IMR-90 (cell line): ENCODE data around the gene ZDBF2. TPM values are rescaled to one million over a fixed set of nuclear protein-coding genes. Genes with fewer than 3 reads are reported as not detected.

Experiments
- ATAC-seq: fragments of 200-7000 bp; cut with Tn5 transposase; 2 replicates; pipeline ENCODE4 v1.9.1; 2020; ENCODE audit warnings: low read depth, mild to moderate bottlenecking, moderate library complexity
- BruUV-seq: library from RNA; stranded (reverse); fragments of 400-500 nt; replicated peaks from 2 replicates; lab custom pipeline; 2021; lab: Mats Ljungman, UMichigan
- CTCF ChIA-PET: fragments of 300-600 bp; formaldehyde crosslinking; extraction: SDS; loops from one replicate; lab custom pipeline; 2021; ENCODE audit warnings: antibody characterized with exemption; lab: Yijun Ruan, JAX
- POLR2A ChIA-PET: fragments of 300-600 bp; sonication (Branson Sonifier 250); formaldehyde crosslinking; loops from one replicate; lab custom pipeline; 2022; ENCODE audit warnings: antibody characterized with exemption; ENCODE audit not compliant: unreplicated experiment; lab: Charles Lee
- DNase-seq: peaks from one replicate; pipeline ENCODE4 v3.0.0; 2013
- H2AFZ ChIP-seq: replicated peaks from 2 replicates; pipeline ENCODE3; 2013; ENCODE audit warnings: low read length, mild to moderate bottlenecking; ENCODE audit not compliant: poor library complexity
- H2AK5ac ChIP-seq: 2 replicates; pipeline ENCODE4 v1.6.1; 2013; ENCODE audit warnings: low read depth, low read length, inconsistent platforms
- H2AK9ac ChIP-seq: replicated peaks from 2 replicates; pipeline ENCODE3; 2013; ENCODE audit warnings: mild to moderate bottlenecking, low read depth, low read length, moderate library complexity; ENCODE audit not compliant: poor library complexity
- H2BK120ac ChIP-seq: 2 replicates; pipeline ENCODE4 v1.6.1; 2013; ENCODE audit warnings: low read depth, low read length, inconsistent platforms
- H2BK15ac ChIP-seq: 3 replicates; pipeline ENCODE4 v1.6.1; 2013; ENCODE audit warnings: low read depth, low read length, inconsistent platforms
- H2BK20ac ChIP-seq: 2 replicates; pipeline ENCODE4 v1.6.1; 2013; ENCODE audit warnings: low read depth, mild to moderate bottlenecking, inconsistent platforms, low read length, moderate library complexity
- H2BK5ac ChIP-seq: 2 replicates; pipeline ENCODE4 v1.6.1; 2013; ENCODE audit warnings: mild to moderate bottlenecking, low read depth, low read length, inconsistent platforms; ENCODE audit not compliant: poor library complexity, severe bottlenecking
- H3K14ac ChIP-seq: replicated peaks from 2 replicates; pipeline ENCODE4 v1.6.1; 2013; ENCODE audit warnings: low read depth, low read length, inconsistent platforms
- H3K18ac ChIP-seq: 2 replicates; pipeline ENCODE4 v1.6.1; 2013; ENCODE audit warnings: low read depth, low read length, control low read depth
- H3K23ac ChIP-seq: 2 replicates; pipeline ENCODE4 v1.6.1; 2013; ENCODE audit warnings: low read depth, low read length, inconsistent platforms
- H3K27ac ChIP-seq: 2 replicates; pipeline ENCODE4 v1.5.1; 2013; ENCODE audit warnings: mild to moderate bottlenecking, control low read depth, low read length; ENCODE audit not compliant: insufficient read depth
- H3K27me3 ChIP-seq: 2 replicates; pipeline ENCODE4 v1.6.1; 2013; ENCODE audit warnings: low read length; ENCODE audit not compliant: control insufficient read depth, insufficient read depth
- H3K36me3 ChIP-seq: 2 replicates; pipeline ENCODE4 v1.6.1; 2013; ENCODE audit warnings: low read length, mixed read lengths; ENCODE audit not compliant: control insufficient read depth, insufficient read depth
- H3K4ac ChIP-seq: 2 replicates; pipeline ENCODE4 v1.6.1; 2013; ENCODE audit warnings: low read depth, low read length, inconsistent platforms
- H3K4me1 ChIP-seq: 2 replicates; pipeline ENCODE4 v1.6.1; 2013; ENCODE audit warnings: low read length, mixed read lengths; ENCODE audit not compliant: control insufficient read depth, insufficient read depth
- H3K4me2 ChIP-seq: 2 replicates; pipeline ENCODE4 v1.6.1; 2013; ENCODE audit warnings: low read depth, mild to moderate bottlenecking, control low read depth, low read length, moderate library complexity
- H3K4me3 ChIP-seq: 2 replicates; pipeline ENCODE4 v1.5.1; 2013; ENCODE audit warnings: low read depth, mild to moderate bottlenecking, control low read depth, low read length, moderate library complexity; ENCODE audit not compliant: insufficient read depth
- H3K56ac ChIP-seq: 2 replicates; pipeline ENCODE4 v1.6.1; 2013; ENCODE audit warnings: low read length, inconsistent platforms; ENCODE audit not compliant: insufficient read depth; ENCODE audit errors: extremely low read depth
- H3K79me1 ChIP-seq, 2 experiments: 2 replicates each; pipeline ENCODE4 v1.6.1; 2013; ENCODE audit warnings: low read length in 2 of 2, inconsistent platforms in 1 of 2, low read depth in 1 of 2
- H3K9ac ChIP-seq: 2 replicates; pipeline ENCODE4 v1.6.1; 2013; ENCODE audit warnings: low read depth, low read length, control low read depth
- H3K9me1 ChIP-seq: 2 replicates; pipeline ENCODE4 v1.6.1; 2013; ENCODE audit warnings: low read length, inconsistent platforms; ENCODE audit not compliant: insufficient read depth
- H3K9me3 ChIP-seq: 2 replicates; pipeline ENCODE4 v1.6.1; 2013; ENCODE audit warnings: low read length; ENCODE audit not compliant: control insufficient read depth, insufficient read depth
- H4K20me1 ChIP-seq: 2 replicates; pipeline ENCODE4 v1.6.1; 2013; ENCODE audit warnings: low read length, inconsistent platforms; ENCODE audit not compliant: insufficient read depth
- H4K5ac ChIP-seq: 2 replicates; pipeline ENCODE4 v1.6.1; 2013; ENCODE audit warnings: mild to moderate bottlenecking, low read depth, low read length, control low read depth
- H4K8ac ChIP-seq, 2 experiments: 2 replicates each; pipeline ENCODE4 v1.6.1; 2013; ENCODE audit warnings: low read depth in 2 of 2, low read length in 2 of 2, control low read depth in 1 of 2, inconsistent platforms in 1 of 2
- H4K91ac ChIP-seq: 2 replicates; pipeline ENCODE4 v1.6.1; 2013; ENCODE audit warnings: low read depth, low read length, inconsistent platforms; ENCODE audit not compliant: insufficient read depth
- BHLHE40 ChIP-seq: fragments of 150-350 bp; IDR thresholded peaks from 2 replicates; pipeline ENCODE4 v1.6.1; 2016; ENCODE audit warnings: mild to moderate bottlenecking, low read depth, low read length
- CEBPB ChIP-seq: IDR thresholded peaks from 2 replicates; pipeline ENCODE4 v1.6.1; 2012; ENCODE audit warnings: low read depth, low read length, improper control_type of control experiment
- CTCF ChIP-seq: conservative IDR thresholded peaks from 2 replicates; pipeline ENCODE4 v1.5.1; 2012; ENCODE audit warnings: mild to moderate bottlenecking, low read depth, low read length, improper control_type of control experiment
- ELK1 ChIP-seq: fragments of 150-350 bp; IDR thresholded peaks from 2 replicates; pipeline ENCODE4 v1.6.1; 2016; ENCODE audit warnings: low read depth, mild to moderate bottlenecking, low read length, moderate library complexity, borderline replicate concordance
- MAZ ChIP-seq: IDR thresholded peaks from 2 replicates; pipeline ENCODE4 v1.6.1; 2012; ENCODE audit warnings: low read depth, mild to moderate bottlenecking, low read length, improper control_type of control experiment, moderate library complexity, borderline replicate concordance
- NFE2L2 ChIP-seq: fragments of 150-350 bp; IDR thresholded peaks from 2 replicates; pipeline ENCODE4 v1.6.1; 2016; ENCODE audit warnings: low read depth, mild to moderate bottlenecking, low read length
- POLR2A ChIP-seq: IDR thresholded peaks from 2 replicates; pipeline ENCODE4 v1.6.1; 2012; ENCODE audit warnings: mild to moderate bottlenecking, low read depth, low read length
- RAD21 ChIP-seq: IDR thresholded peaks from 2 replicates; pipeline ENCODE4 v1.6.1; 2012; ENCODE audit warnings: low read length, improper control_type of control experiment
- RCOR1 ChIP-seq: IDR thresholded peaks from 2 replicates; pipeline ENCODE4 v1.6.1; 2012; ENCODE audit warnings: mild to moderate bottlenecking, low read length, improper control_type of control experiment; ENCODE audit not compliant: insufficient replicate concordance
- RFX5 ChIP-seq: IDR thresholded peaks from 2 replicates; pipeline ENCODE4 v1.8.0; 2012; ENCODE audit warnings: low read depth, mild to moderate bottlenecking, low read length, moderate library complexity
- SMC3 ChIP-seq: fragments of 150-350 bp; IDR thresholded peaks from 2 replicates; pipeline ENCODE4 v1.6.1; 2016; ENCODE audit warnings: low read depth, mild to moderate bottlenecking, antibody characterized with exemption, low read length, moderate library complexity
- USF2 ChIP-seq: fragments of 150-350 bp; IDR thresholded peaks from 2 replicates; pipeline ENCODE4 v1.6.1; 2017; ENCODE audit warnings: mild to moderate bottlenecking, antibody characterized with exemption, low read length, low read depth
- WGBS, 2 experiments: methylation state at CpG; one replicate each; pipeline versions ENCODE4 v1.1.5 to v1.1.7; 2013; ENCODE audit warnings: missing lambda C conversion rate in 2 of 2; ENCODE audit not compliant: insufficient read length in 1 of 2; ENCODE audit errors: extremely low coverage in 2 of 2; 5-methylcytosine and 5-hydroxymethylcytosine counted together
- dilution Hi-C: fragments of 300-500 bp; cut with HindIII; formaldehyde crosslinking; loops from one replicate; pipeline ENCODE4 v1.14.3; 2018; ENCODE audit warnings: low sequenced_read_pairs; ENCODE audit not compliant: unreplicated experiment
- in situ Hi-C: fragments of 300-500 bp; cut with MboI; formaldehyde crosslinking; loops from 3 replicates; pipeline ENCODE4 v1.14.3; 2019; ENCODE audit warnings: low sequenced_read_pairs, inconsistent platforms, mixed read lengths
- intact Hi-C: fragments of 100-400 bp; cut with micrococcal nuclease; formaldehyde crosslinking; loops from 2 replicates; pipeline ENCODE4 v1.10.0; 2022
- polyA plus RNA-seq, 3 experiments: library from polyadenylated mRNA; depleted of rRNA; stranded (reverse); fragments of >200 nt; gene quantifications; 2 replicates each; pipeline ENCODE4 v1.2.3, GENCODE V29; 2012; ENCODE audit warnings: low replicate concordance in 1 of 3
- total RNA-seq: library from RNA; depleted of rRNA; stranded (reverse); fragments of >200 nt; gene quantifications from 2 replicates; pipeline ENCODE4 v1.2.3, GENCODE V29; 2012

Gene ZDBF2
- total and polyA plus RNA-seq, 2 of the 4 experiments (the other 2 are of a cell fraction), result 1.9 to 10.2 TPM

GRCh38 chr2:206257861-206258260 is 16.6 kb upstream of the ZDBF2 start:
- Histone ChIP-seq H3K4me2 (no peak overlapping the region), H3K56ac (no peak overlapping the region), H3K4me1 (no peaks in the 10 kb centered on the region), H4K91ac (no peak overlapping the region), H3K27ac (no peak overlapping the region), H2BK5ac (no peak overlapping the region), H3K9ac (no peak overlapping the region), H3K9me1 (no peaks in the 10 kb centered on the region), H4K8ac (no peak overlapping the region), H3K4ac (no peak overlapping the region), H2BK120ac (no peak overlapping the region), H2AK5ac (no peak overlapping the region), H2AK9ac (no peak overlapping the region), H3K14ac (no peak overlapping the region), H3K9me3 (no peaks in the 10 kb centered on the region), H3K27me3 (peaks cover 46% of the 10 kb centered on the region), H4K5ac (no peak overlapping the region), H2BK15ac (no peak overlapping the region), H3K36me3 (no peaks in the 10 kb centered on the region), H3K4me3 (no peak overlapping the region), H4K20me1 (no peaks in the 10 kb centered on the region), H2BK20ac (no peak overlapping the region), H3K18ac (no peak overlapping the region), H3K79me1 (no peaks in the 10 kb centered on the region), H3K23ac (no peak overlapping the region), H2AFZ (no peak overlapping the region)
- POLR2A ChIA-PET, result no interaction called here
- intact Hi-C loops, result no loop called here
- TF ChIP-seq SMC3 (no peak), MAZ (no peak), CTCF (no peak), RCOR1 (no peak), RAD21 (no peak), ELK1 (no peak), USF2 (no peak), BHLHE40 (no peak), RFX5 (no peak), CEBPB (no peak), NFE2L2 (no peak), POLR2A (no peak)
- in situ Hi-C loops, result no loop called here
- ATAC-seq (no peak), DNase-seq (no peak)
- BruUV-seq, result no TSS peak
- dilution Hi-C loops, result no loop called here
- 73% methylated on average over 5 of the region's 7 CpGs; no CpG with 5 or more reads in 1 of the 2 experiments for WGBS, 2 experiments
- CTCF ChIA-PET, result no interaction called here
